HG03064 (cell line): ENCODE results near the gene KRT6A.
"Not testable (repeated sequence)": the region's sequence is repeated elsewhere in the genome, so short reads cannot be mapped to it uniquely, and the experiment has no call there.

ENCODE experiments used
- ATAC-seq: cut with Tn5 transposase; IDR thresholded peaks from one replicate; pipeline ENCODE4 v1.9.1; 2021; ENCODE audit warnings: low read depth; ENCODE audit not compliant: unreplicated experiment

KRT6A gene

GRCh38 chr12:52474212-52474611, 18.8 kb downstream of the KRT6A start:
- no peak for ATAC-seq

- ATAC-seq = no peak
Measured at GRCh38 chr12:52473768-52474167, 19.3 kb downstream of the KRT6A start, which contains the start of gene KRT6C. KRT6C (minus strand) TSS chr12:52473805; CDS start chr12:52473737, 68 bp downstream.

- ATAC-seq = no peak
Measured at GRCh38 chr12:52469853-52470252, 23.2 kb downstream of the KRT6A start.

- no peak for ATAC-seq
Measured at GRCh38 chr12:52464897-52465296, 28.2 kb downstream of the KRT6A start.

GRCh38 chr12:52461693-52462092, 31.4 kb downstream of the KRT6A start:
- ATAC-seq = no peak

GRCh38 chr12:52458861-52459260, 34.2 kb downstream of the KRT6A start:
- no peak for ATAC-seq

- ATAC-seq = no peak
Measured at GRCh38 chr12:52455821-52456220, 37.2 kb downstream of the KRT6A start.

- no peak for ATAC-seq
Measured at GRCh38 chr12:52454411-52455201, 38.5 kb downstream of the KRT6A start.

GRCh38 chr12:52452101-52452500, 41.0 kb downstream of the KRT6A start, which contains the start of gene KRT6B:
KRT6B (minus strand) TSS chr12:52452146; CDS start chr12:52452078, 68 bp downstream.
- ATAC-seq = no peak

GRCh38 chr12:52448228-52448627, 44.8 kb downstream of the KRT6A start:
- no peak for ATAC-seq

GRCh38 chr12:52447196-52447595, 45.9 kb downstream of the KRT6A start:
- not testable (repeated sequence) for ATAC-seq

GRCh38 chr12:52446367-52447045, 46.6 kb downstream of the KRT6A start:
- no peak for ATAC-seq

- ATAC-seq = no peak
Measured at GRCh38 chr12:52445876-52446275, 47.2 kb downstream of the KRT6A start.

- ATAC-seq = no peak
Measured at GRCh38 chr12:52444647-52445595, 48.1 kb downstream of the KRT6A start.

- ATAC-seq = no peak
Measured at GRCh38 chr12:52443966-52444365, 49.1 kb downstream of the KRT6A start.

GRCh38 chr12:52442600-52443061, 50.4 kb downstream of the KRT6A start:
- ATAC-seq = no peak

GRCh38 chr12:52441320-52441911, 51.6 kb downstream of the KRT6A start:
- ATAC-seq = no peak

- no peak for ATAC-seq
Measured at GRCh38 chr12:52440821-52441319, 52.2 kb downstream of the KRT6A start.

GRCh38 chr12:52439845-52440244, 53.2 kb downstream of the KRT6A start:
- no peak for ATAC-seq

- ATAC-seq = no peak
Measured at GRCh38 chr12:52439420-52439819, 53.6 kb downstream of the KRT6A start.
